Activated CD8-positive, alpha-beta memory T cell treated with anti-CD3 and anti-CD28 coated beads, Interleukin-2, amount 50 U/mL, for 1 hour (primary cell): ENCODE data around the gene SLC7A4.

Source experiments
- DNase-seq: peaks from one replicate; pipeline ENCODE4 v3.0.0-alpha.2; 2020; ENCODE audit errors: extremely low read depth

The SLC7A4 gene

GRCh38 chr22:20983081-20983771 is 49.1 kb downstream of the SLC7A4 start:
- no peak for DNase-seq

GRCh38 chr22:20982563-20982882 is 49.8 kb downstream of the SLC7A4 start:
- DNase-seq, result no peak

- DNase-seq, result no peak
Observed at GRCh38 chr22:20981787-20982562, 50.4 kb downstream of the SLC7A4 start, which contains the start of gene LZTR1. TSS of gene LZTR1 (plus strand) at chr22:20982297. CDS start at chr22:20982372, 75 bp downstream.

- DNase-seq, result no peak
Observed at GRCh38 chr22:20980938-20981722, 51.2 kb downstream of the SLC7A4 start.

GRCh38 chr22:20980523-20980922 is 51.8 kb downstream of the SLC7A4 start:
- no peak for DNase-seq

- no peak for DNase-seq
Observed at GRCh38 chr22:20979940-20980453, 52.4 kb downstream of the SLC7A4 start.

- DNase-seq, result peak; percentile 21
Observed at GRCh38 chr22:20979243-20979809, 53.0 kb downstream of the SLC7A4 start.
